ENCODE data around the gene SLC6A7. TPM values are rescaled to one million over a fixed set of nuclear protein-coding genes. Genes with fewer than 3 reads are reported as not detected.
A peak's percentile ranks its signal among the peaks of the same experiment; 100 is the strongest.

SLC6A7 gene
- total and polyA plus RNA-seq, 9 donors = 0.02 TPM; not detected in 8

GRCh38 chr5:150159741-150160179, 30.1 kb upstream of the SLC6A7 start:
- Histone ChIP-seq H3K27ac (peak overlapping the region; percentile 71 to 83), H3K9me3 (no peaks in the 10 kb centered on the region), H3K36me3 (no peaks in the 10 kb centered on the region), H3K27me3 (no peaks in the 10 kb centered on the region), H3K4me3 (no peak overlapping the region), H3K4me1 (ENCODE audit: insufficient read depth) (peaks cover 34% of the 10 kb centered on the region)
- intact Hi-C loops (cut with DNase I) = loop anchor here in 2 of 4 donors (5.0 kb wide), 1 partner anchor 58 kb away; no protein-coding TSS in a partner anchor
- TF ChIP-seq EP300 (IDR thresholded peaks at IDR 0.05) (no peak), POLR2A (IDR thresholded peaks at IDR 0.05) (no peak), CTCF (IDR thresholded peaks at IDR 0.05) (no peak)
- DNase-seq = peak; percentile 65 to 80 (median 74)
- WGBS, 3 donors = 9 to 14% (median 14%) methylated on average over 7 to 9 of the region's 9 CpGs

- intact Hi-C loops (cut with DNase I) = loop anchor here in 2 of 4 donors (5.0 kb wide), 1 partner anchor 57 kb away; no protein-coding TSS in a partner anchor
- H3K9me3 ChIP-seq = no peaks in the 10 kb centered on the region
- peak in 1 of 5 donors; percentile 29 for DNase-seq
- H3K4me1 ChIP-seq (ENCODE audit: insufficient read depth) = peaks cover 37% of the 10 kb centered on the region
- no peak overlapping the region for H3K4me3 ChIP-seq
- H3K27ac ChIP-seq = peak overlapping the region; percentile 71 to 83
- TF ChIP-seq EP300 (IDR thresholded peaks at IDR 0.05) (no peak), CTCF (IDR thresholded peaks at IDR 0.05) (no peak), POLR2A (IDR thresholded peaks at IDR 0.05) (no peak)
- H3K36me3 ChIP-seq = no peaks in the 10 kb centered on the region
- WGBS, 3 donors = 46 to 66% (median 50%) methylated on average over 5 of the region's 5 CpGs
- H3K27me3 ChIP-seq = no peaks in the 10 kb centered on the region
Measured at GRCh38 chr5:150160448-150161081, 29.3 kb upstream of the SLC6A7 start.

GRCh38 chr5:150161242-150162141, 28.4 kb upstream of the SLC6A7 start:
- Histone ChIP-seq H3K4me1 (ENCODE audit: insufficient read depth) (peaks cover 36% of the 10 kb centered on the region), H3K9me3 (no peaks in the 10 kb centered on the region), H3K4me3 (no peak overlapping the region), H3K36me3 (no peaks in the 10 kb centered on the region), H3K27ac (peak overlapping the region; percentile 24 to 32), H3K27me3 (no peaks in the 10 kb centered on the region)
- intact Hi-C loops (cut with DNase I) = loop anchor here in 2 of 4 donors (5.0 kb wide), 1 partner anchor 56 kb away; no protein-coding TSS in a partner anchor
- TF ChIP-seq EP300 (IDR thresholded peaks at IDR 0.05) (no peak), POLR2A (IDR thresholded peaks at IDR 0.05) (no peak), CTCF (IDR thresholded peaks at IDR 0.05) (peak; percentile 61 to 85 (median 67))
- 64 to 68% (median 66%) methylated on average over 14 of the region's 14 CpGs for WGBS, 3 donors
- DNase-seq = peak; percentile 69 to 88 (median 85)

- Histone ChIP-seq H3K27me3 (no peaks in the 10 kb centered on the region), H3K4me3 (no peak overlapping the region), H3K27ac (peak overlapping the region; percentile 24 to 32), H3K36me3 (no peaks in the 10 kb centered on the region), H3K9me3 (no peaks in the 10 kb centered on the region), H3K4me1 (ENCODE audit: insufficient read depth) (peaks cover 35% of the 10 kb centered on the region)
- DNase-seq = no peak
- intact Hi-C loops (cut with DNase I) = loop anchor here in 2 of 4 donors (5.0 kb wide), 1 partner anchor 55 kb away; no protein-coding TSS in a partner anchor
- no peak for TF ChIP-seq CTCF (IDR thresholded peaks at IDR 0.05)
- TF ChIP-seq POLR2A (IDR thresholded peaks at IDR 0.05) = no peak
- TF ChIP-seq EP300 (IDR thresholded peaks at IDR 0.05) = no peak
- WGBS, 3 donors = 94 to 100% (median 97%) methylated on average over 3 of the region's 3 CpGs
Measured at GRCh38 chr5:150162142-150162513, 27.7 kb upstream of the SLC6A7 start.
